ENCODE results near the gene RLN2.

Gene RLN2

GRCh38 chr9:5269249-5269715, 35.2 kb downstream of the RLN2 start:
- DNase-seq (ENCODE audit: low read depth in 2 of 2): peak; percentile 44 to 52

- DNase-seq (ENCODE audit: low read depth in 2 of 2): no peak
Measured at GRCh38 chr9:5265939-5266338, 38.6 kb downstream of the RLN2 start.

- no peak for DNase-seq (ENCODE audit: low read depth in 2 of 2)
Measured at GRCh38 chr9:5264219-5264595, 40.3 kb downstream of the RLN2 start.

- no peak for DNase-seq (ENCODE audit: low read depth in 2 of 2)
Measured at GRCh38 chr9:5263351-5264218, 40.9 kb downstream of the RLN2 start.
